Naive thymus-derived CD8-positive, alpha-beta T cell (primary cell): Measurements from ENCODE around the gene MRFAP1L1. TPM values are rescaled to one million over a fixed set of nuclear protein-coding genes. Genes with fewer than 3 reads are reported as not detected.

Experiments used
- ATAC-seq, 2 donors: fragments of 150-1000 bp; cut with Tn5 transposase in 1 of 2; sonication (Bioruptor Pico), chemical (Tn5 transposase) in 1 of 2; 1 replicate in 1 of 2; 2 replicates in 1 of 2; pipeline ENCODE4 v1.10.0; 2021; ENCODE audit warnings: mild to moderate bottlenecking in 2 of 2, moderate library complexity in 2 of 2
- POLR2A ChIA-PET: fragments of 350-600 bp; sonication (Branson Sonifier 250); formaldehyde crosslinking; loops from one replicate; lab custom pipeline; 2021; ENCODE audit warnings: antibody characterized with exemption; lab: Charles Lee
- DNase-seq, 10 donors: peaks; one replicate each; pipeline versions ENCODE4 v3.0.0 to v3.0.0-alpha.2; 2020 to 2022
- H3K27ac Mint-ChIP-seq, 10 donors: one replicate each; pipeline ENCODE4 v1.8.0; 2020 to 2022; ENCODE audit warnings: mild to moderate bottlenecking in 10 of 10, mixed read lengths in 10 of 10, moderate library complexity in 4 of 10, inconsistent platforms in 1 of 10
- H3K27me3 Mint-ChIP-seq, 5 donors: one replicate each; pipeline ENCODE4 v1.8.0; 2021 to 2022; ENCODE audit warnings: mixed read lengths in 5 of 5
- H3K36me3 Mint-ChIP-seq, 3 donors: one replicate each; pipeline ENCODE4 v1.8.0; 2020 to 2022; ENCODE audit warnings: mixed read lengths in 3 of 3, mild to moderate bottlenecking in 2 of 3, inconsistent platforms in 1 of 3
- H3K4me1 Mint-ChIP-seq, 4 donors: one replicate each; pipeline ENCODE4 v1.8.0; 2021 to 2022; ENCODE audit warnings: mixed read lengths in 4 of 4
- H3K4me3 Mint-ChIP-seq, 10 donors: one replicate each; pipeline ENCODE4 v1.8.0; 2020 to 2022; ENCODE audit warnings: mild to moderate bottlenecking in 10 of 10, mixed read lengths in 10 of 10, moderate library complexity in 6 of 10, inconsistent platforms in 1 of 10
- H3K9me3 Mint-ChIP-seq, 9 donors: one replicate each; pipeline ENCODE4 v1.8.0; 2020 to 2022; ENCODE audit warnings: mixed read lengths in 9 of 9, mild to moderate bottlenecking in 3 of 9, inconsistent platforms in 1 of 9, moderate library complexity in 1 of 9
- polyA plus RNA-seq, 3 donors: library from polyadenylated mRNA; unstranded; fragments of 300-500 nt; fragmentation: Illumina TruSeq; gene quantifications; one replicate each; pipeline ENCODE4 v1.2.3, GENCODE V29; 2021
- total RNA-seq, 8 experiments: library from RNA in 2 of 8; stranded (reverse) in 2 of 8; gene quantifications; one replicate each; pipeline ENCODE4 v1.2.3 and lab custom pipeline; 2021 to 2026

MRFAP1L1 gene
- total and polyA plus RNA-seq, 5 experiments from 2014 or later, result 102 to 127 (median 123) TPM

DNA sequence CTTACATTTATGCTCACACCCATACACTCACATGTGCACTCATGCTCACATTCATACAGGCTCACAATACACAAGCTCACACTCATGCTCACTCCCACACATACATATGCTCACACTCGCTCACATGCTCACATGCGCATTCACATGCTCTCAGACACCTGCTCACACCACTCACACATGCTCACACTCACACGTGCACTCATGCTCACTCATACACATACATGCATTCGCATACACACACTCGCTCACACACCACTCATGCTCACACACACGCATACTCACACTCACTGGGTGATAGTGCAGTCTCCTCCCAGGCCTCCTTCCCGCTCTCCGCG, 44.4 kb downstream of the MRFAP1L1 start:
- no peak overlapping the region for H3K4me3 Mint-ChIP-seq
- peaks cover 0 to 5% (median 1%) of the 10 kb centered on the region in 4 donors for H3K4me1 Mint-ChIP-seq
- DNase-seq (no peak), ATAC-seq (no peak)
- H3K36me3 Mint-ChIP-seq, result peaks cover 0 to 10% (median 2%) of the 10 kb centered on the region in 3 donors
- peaks cover 0 to 31% (median 4%) of the 10 kb centered on the region in 5 donors for H3K27me3 Mint-ChIP-seq
- POLR2A ChIA-PET, result interaction anchor here (0.6 to 0.7 kb wide), 2 partner anchors 25 to 365 kb away, joined by 3 to 5 read pairs; no protein-coding TSS in a partner anchor
- H3K9me3 Mint-ChIP-seq, result no peaks in the 10 kb centered on the region
- H3K27ac Mint-ChIP-seq, result no peak overlapping the region

DNA sequence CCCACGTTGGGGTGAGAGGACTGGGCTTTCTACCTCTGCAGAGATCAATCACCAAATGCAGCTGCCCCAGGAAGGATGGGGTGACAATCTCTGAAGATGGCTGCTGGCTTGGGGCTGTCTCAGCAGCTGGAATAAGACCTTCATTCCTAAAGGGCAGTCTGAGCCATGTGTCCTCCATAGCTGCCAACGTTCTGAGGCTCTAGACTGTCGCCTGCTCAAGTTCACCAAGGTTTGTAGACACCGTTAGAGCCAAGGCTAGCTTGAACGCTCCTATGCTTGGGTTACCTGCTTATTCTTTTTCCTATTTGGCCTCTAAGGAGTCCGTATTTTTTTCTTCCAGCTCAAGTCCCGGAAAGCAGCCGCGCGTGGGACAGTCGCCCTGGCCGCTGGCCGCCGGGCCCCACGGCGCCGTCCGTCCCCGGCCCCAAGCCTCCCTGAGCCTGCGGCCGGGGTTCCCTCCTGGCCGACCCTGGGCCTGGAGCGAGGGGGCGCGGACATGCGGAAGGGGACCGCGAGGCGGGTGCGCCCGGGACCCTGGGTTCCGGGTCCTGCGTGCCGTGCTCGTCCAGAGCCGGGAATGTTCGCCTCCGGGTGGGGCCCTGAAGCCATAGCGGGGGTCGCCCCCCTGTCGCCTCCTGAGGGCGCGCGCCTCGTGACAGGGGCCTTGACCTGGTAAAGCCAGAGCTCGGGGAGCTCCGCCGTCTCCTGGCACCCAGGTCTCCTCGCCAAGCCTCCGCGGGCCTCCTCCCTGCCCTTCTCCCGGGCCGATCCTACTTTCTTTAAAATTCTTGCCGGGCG, 45.9 kb downstream of the MRFAP1L1 start:
- no peaks in the 10 kb centered on the region for H3K9me3 Mint-ChIP-seq
- H3K4me3 Mint-ChIP-seq, result peak overlapping the region in 8 of 10 donors; percentile 12 to 57 (median 50)
- H3K36me3 Mint-ChIP-seq, result peaks cover 0 to 5% (median 0%) of the 10 kb centered on the region in 3 donors
- POLR2A ChIA-PET, result interaction anchor here (0.6 to 4.5 kb wide), 8 partner anchors 10 to 246 kb away, joined by 3 to 38 read pairs (median 4); partner anchors contain the start of genes BLOC1S4, MAN2B2, MRFAP1 and MRFAP1L1
- peaks cover 0 to 35% (median 5%) of the 10 kb centered on the region in 5 donors for H3K27me3 Mint-ChIP-seq
- peak overlapping the region in 1 of 10 donors; percentile 36 for H3K27ac Mint-ChIP-seq
- DNase-seq (no peak), ATAC-seq (peak; percentile 36 to 43)
- peaks cover 1 to 13% (median 9%) of the 10 kb centered on the region in 4 donors for H3K4me1 Mint-ChIP-seq

DNA sequence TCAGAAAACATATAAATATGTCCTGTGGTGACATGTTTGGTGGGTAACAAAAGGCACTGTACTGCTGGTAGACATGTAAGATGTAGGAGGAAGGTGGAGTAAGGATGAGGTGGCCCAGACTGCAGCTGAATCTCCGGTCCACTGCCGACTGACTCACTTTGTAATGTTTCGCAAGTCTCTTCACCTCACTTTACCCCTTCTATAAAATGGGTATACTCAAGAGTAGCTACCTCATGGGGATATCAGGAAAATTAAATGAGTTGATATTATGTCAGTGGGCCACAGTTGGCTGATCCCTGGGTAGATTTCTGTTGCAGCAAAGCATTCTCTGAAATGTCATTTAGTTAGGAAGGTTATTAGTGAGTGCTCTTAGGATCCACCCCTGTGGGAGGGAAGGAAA, 47.1 kb downstream of the MRFAP1L1 start:
- Mint-ChIP-seq H3K27ac (no peak overlapping the region), H3K4me3 (peak overlapping the region in 2 of 10 donors; percentile 45 to 57), H3K36me3 (peaks cover 0 to under 1% (median 0%) of the 10 kb centered on the region in 3 donors), H3K27me3 (peaks cover 0 to 38% (median 5%) of the 10 kb centered on the region in 5 donors), H3K4me1 (peaks cover 1 to 16% (median 15%) of the 10 kb centered on the region in 4 donors), H3K9me3 (no peaks in the 10 kb centered on the region)
- no peak for ATAC-seq
- no peak for DNase-seq
- POLR2A ChIA-PET, result interaction anchor here (0.6 to 4.5 kb wide), 4 partner anchors 9 to 54 kb away, joined by 3 to 38 read pairs (median 14); partner anchors contain the start of genes BLOC1S4 and MRFAP1

DNA sequence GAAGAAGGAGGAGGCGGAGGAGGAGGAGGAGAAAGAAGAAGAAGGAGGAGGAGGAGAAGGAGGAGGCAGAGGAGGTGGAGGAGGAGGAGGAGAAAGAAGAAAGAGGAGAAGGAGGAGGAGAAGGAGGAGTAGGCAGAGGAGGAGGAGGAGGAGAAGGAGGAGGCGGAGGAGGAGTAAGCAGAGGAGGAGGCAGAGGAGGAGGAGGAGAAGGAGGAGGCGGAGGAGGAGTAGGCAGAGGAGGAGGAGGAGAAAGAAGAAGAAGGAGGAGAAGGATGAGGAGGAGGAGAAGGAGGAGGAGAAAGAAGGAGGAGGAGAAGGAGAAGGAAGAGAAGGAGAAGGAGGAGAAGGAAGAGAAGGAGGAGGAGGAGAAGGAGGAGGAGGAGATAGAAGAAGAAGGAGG, 49.2 kb downstream of the MRFAP1L1 start:
- DNase-seq (no peak), ATAC-seq (no peak)
- Mint-ChIP-seq H3K4me3 (peak overlapping the region in 1 of 10 donors; percentile 62), H3K27me3 (peaks cover 0 to 38% (median 5%) of the 10 kb centered on the region in 5 donors), H3K4me1 (peaks cover 1 to 16% (median 15%) of the 10 kb centered on the region in 4 donors), H3K9me3 (no peaks in the 10 kb centered on the region), H3K36me3 (no peaks in the 10 kb centered on the region), H3K27ac (peak overlapping the region in 1 of 10 donors; percentile 71)
- POLR2A ChIA-PET, result interaction anchor here (5.4 kb wide), 1 partner anchor 17 kb away, joined by 76 read pairs; the partner anchor contains the start of gene MRFAP1

DNA sequence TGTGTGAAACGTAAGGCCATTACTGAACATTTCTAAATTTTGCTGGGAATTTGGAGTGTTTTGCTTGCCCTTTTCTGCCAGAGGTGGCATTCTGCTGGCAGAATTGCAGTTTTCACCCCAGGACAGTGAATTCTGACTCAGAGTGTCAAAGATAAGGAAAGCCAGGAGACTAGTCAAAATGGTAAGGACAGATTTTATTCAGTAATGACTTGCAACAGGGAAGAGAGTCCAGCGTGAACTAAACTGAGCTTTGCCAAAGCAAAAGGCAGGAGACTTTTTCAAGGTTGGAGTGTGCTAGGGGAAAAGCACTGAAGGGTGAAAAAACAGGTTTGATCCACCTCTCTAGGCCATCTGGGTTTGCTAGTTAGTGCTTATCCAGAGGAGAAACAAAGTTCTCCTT, 49.8 kb downstream of the MRFAP1L1 start:
- Mint-ChIP-seq H3K9me3 (no peaks in the 10 kb centered on the region), H3K4me1 (peaks cover 1 to 16% (median 15%) of the 10 kb centered on the region in 4 donors), H3K36me3 (no peaks in the 10 kb centered on the region), H3K4me3 (no peak overlapping the region), H3K27ac (peak overlapping the region in 2 of 10 donors; percentile 50 to 71), H3K27me3 (peaks cover 0 to 38% (median 5%) of the 10 kb centered on the region in 5 donors)
- DNase-seq (no peak), ATAC-seq (no peak)
- POLR2A ChIA-PET, result interaction anchor here (0.7 to 5.4 kb wide), 4 partner anchors 11 to 29 kb away, joined by 4 to 76 read pairs (median 12); partner anchors contain the start of gene MRFAP1

DNA sequence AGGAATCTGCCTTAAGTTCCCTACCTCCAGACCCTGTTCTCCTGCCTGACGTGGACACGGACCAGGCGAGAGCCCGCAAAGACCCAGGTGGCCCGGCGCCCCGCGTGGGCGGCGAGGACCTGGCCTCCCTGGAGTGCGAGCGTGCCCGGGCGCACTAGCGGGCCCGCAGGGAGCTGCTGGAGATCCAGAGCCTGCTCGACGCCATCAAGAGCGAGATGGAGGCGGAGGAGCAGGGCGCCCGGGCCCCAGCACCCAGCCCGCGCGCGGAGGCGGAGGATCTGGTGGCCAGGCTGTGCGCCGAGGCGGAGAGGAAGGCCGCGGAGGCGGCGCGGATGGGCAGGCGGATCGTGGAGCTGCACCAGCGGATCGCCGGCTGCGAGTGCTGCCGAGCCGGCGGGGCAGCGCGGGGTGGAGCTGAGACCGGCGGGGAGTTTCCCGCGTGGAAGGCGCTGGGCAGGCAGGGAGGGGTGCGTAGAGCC, 51.0 kb downstream of the MRFAP1L1 start:
- Mint-ChIP-seq H3K27me3 (peaks cover 0 to 33% (median 5%) of the 10 kb centered on the region in 5 donors), H3K27ac (peak overlapping the region in 5 of 10 donors; percentile 19 to 78 (median 57)), H3K9me3 (no peaks in the 10 kb centered on the region), H3K36me3 (no peaks in the 10 kb centered on the region), H3K4me3 (peak overlapping the region; percentile 68 to 83 (median 76)), H3K4me1 (peaks cover 1 to 16% (median 13%) of the 10 kb centered on the region in 4 donors)
- DNase-seq (peak; percentile 37 to 75 (median 54)), ATAC-seq (peak; percentile 91 to 93)
- POLR2A ChIA-PET, result interaction anchor here (0.9 to 5.4 kb wide), 7 partner anchors 12 to 58 kb away, joined by 4 to 76 read pairs (median 6); partner anchors contain the start of genes BLOC1S4 and MRFAP1

DNA sequence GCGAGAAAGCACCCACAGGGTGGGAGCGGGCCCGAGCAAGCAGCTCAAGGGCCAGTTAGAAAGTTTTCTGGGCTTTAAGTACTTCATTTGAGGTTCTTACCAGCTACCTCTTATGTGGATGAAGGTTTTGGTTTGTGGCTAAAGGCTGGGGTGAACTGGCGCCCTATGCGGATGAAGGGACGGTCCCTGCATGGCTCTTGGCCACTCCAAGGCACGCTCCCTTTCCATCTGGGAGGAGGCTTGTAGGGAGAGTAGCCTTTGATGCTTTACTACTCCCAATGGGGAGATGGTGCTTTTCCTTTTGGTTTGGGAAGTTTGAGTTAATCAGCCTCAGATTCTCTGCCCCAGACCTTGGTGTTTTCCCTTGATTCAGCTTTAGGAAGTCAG, 51.5 kb downstream of the MRFAP1L1 start:
- POLR2A ChIA-PET, result interaction anchor here (0.6 to 5.4 kb wide), 5 partner anchors 14 to 329 kb away, joined by 3 to 76 read pairs (median 11); partner anchors contain the start of genes BLOC1S4 and MRFAP1
- peak overlapping the region in 5 of 10 donors; percentile 15 to 78 (median 54) for H3K27ac Mint-ChIP-seq

More for the DNA sequence above, 51.5 kb downstream of the MRFAP1L1 start:
- ATAC-seq (peak in 1 of 2 donors; percentile 2), DNase-seq (no peak)
- Mint-ChIP-seq H3K9me3 (no peaks in the 10 kb centered on the region), H3K4me1 (peaks cover 1 to 16% (median 12%) of the 10 kb centered on the region in 4 donors), H3K36me3 (no peaks in the 10 kb centered on the region), H3K27me3 (peaks cover 0 to 29% (median 5%) of the 10 kb centered on the region in 5 donors), H3K4me3 (peak overlapping the region; percentile 68 to 83 (median 76))

Other genes with a start within 250 kb of the MRFAP1L1 start
- gene PPP2R2C, start 237.3 kb downstream of the MRFAP1L1 start, total RNA-seq, result not detected
- gene PPP2R2C, start 237.3 kb downstream of the MRFAP1L1 start, polyA plus RNA-seq, result not detected
- gene MAN2B2, start 134.7 kb downstream of the MRFAP1L1 start, total RNA-seq, result 10 to 100 TPM; 41.2 to 43.2 TPM
- 10 to 100 TPM; 11.8 to 30.4 (median 14.4) TPM for gene MAN2B2, start 134.7 kb downstream of the MRFAP1L1 start, polyA plus RNA-seq
- gene MRFAP1, start 69.2 kb downstream of the MRFAP1L1 start, total RNA-seq, result 100 to 1,000 TPM; 148 to 153 TPM
- 100 to 1,000 TPM; 141 to 186 (median 155) TPM for gene MRFAP1, start 69.2 kb downstream of the MRFAP1L1 start, polyA plus RNA-seq
- gene S100P, start 16.0 kb downstream of the MRFAP1L1 start, total RNA-seq, result 1 to 10 TPM in 1 of 2 experiments, under 1 TPM in 1; 0.39 to 3.0 TPM
- 1 to 10 TPM in 1 of 3 donors, not detected in 2; 3.2 TPM for gene S100P, start 16.0 kb downstream of the MRFAP1L1 start, polyA plus RNA-seq
- gene BLOC1S4, start 6.3 kb upstream of the MRFAP1L1 start, total RNA-seq, result 10 to 100 TPM; 38.7 to 40.0 TPM
- 10 to 100 TPM; 65.8 to 81.6 (median 75.4) TPM for gene BLOC1S4, start 6.3 kb upstream of the MRFAP1L1 start, polyA plus RNA-seq
- gene KIAA0232, start 72.9 kb upstream of the MRFAP1L1 start, total RNA-seq, result 10 to 100 TPM; 29.9 to 31.0 TPM
- gene KIAA0232, start 72.9 kb upstream of the MRFAP1L1 start, polyA plus RNA-seq, result 10 to 100 TPM; 11.9 to 15.4 (median 13.7) TPM
- gene TBC1D14, start 200.0 kb upstream of the MRFAP1L1 start, total RNA-seq, result 10 to 100 TPM; 77.3 to 78.2 TPM
- 10 to 100 TPM; 34.8 to 47.0 (median 36.7) TPM for gene TBC1D14, start 200.0 kb upstream of the MRFAP1L1 start, polyA plus RNA-seq